Motor neuron (in vitro differentiated cells): Measurements from ENCODE around the gene PLAU. TPM values are rescaled to one million over a fixed set of nuclear protein-coding genes. Genes with fewer than 3 reads are reported as not detected.
"Not testable (repeated sequence)": the region's sequence is repeated elsewhere in the genome, so short reads cannot be mapped to it uniquely, and the experiment has no call there.

Source experiments
- ATAC-seq, 8 experiments: fragments of 200-7000 bp; cut with Tn5 transposase; replicated peaks in 6 of 8; 2 replicates each; pipeline ENCODE4 v1.8.0; 2021; ENCODE audit warnings: mild to moderate bottlenecking in 8 of 8, moderate library complexity in 8 of 8
- H3K27ac ChIP-seq, 2 donors: fragments of 250-450 bp; sonication (Bioruptor Pico); 2 replicates each; pipeline ENCODE4 v1.9.0; 2021; ENCODE audit warnings: antibody characterized with exemption in 2 of 2, mild to moderate bottlenecking in 2 of 2, moderate library complexity in 1 of 2
- H3K4me1 ChIP-seq, 2 donors: fragments of 250-450 bp; sonication (Bioruptor Pico); replicated peaks in 1 of 2; 2 replicates each; pipeline ENCODE4 v1.6.1; 2021; ENCODE audit warnings: antibody characterized with exemption in 2 of 2, mild to moderate bottlenecking in 2 of 2, moderate library complexity in 1 of 2
- H3K4me3 ChIP-seq, 5 donors: fragments of 250-450 bp; sonication (Bioruptor Pico); 2 replicates each; pipeline ENCODE4 v1.9.0; 2021; ENCODE audit warnings: antibody characterized with exemption in 5 of 5, mild to moderate bottlenecking in 5 of 5, moderate library complexity in 4 of 5
- WGBS, 10 experiments: fragments of 450-650 bp; shearing (Covaris generic); methylation state at CpG; one replicate each; pipeline ENCODE4 v1.0.0; 2022; 5-methylcytosine and 5-hydroxymethylcytosine counted together
- in situ Hi-C, 9 experiments: fragments of 400-800 bp; cut with MboI; loops; one replicate each; pipeline ENCODE4 v1.15.0; 2021; ENCODE audit warnings: low sequenced_read_pairs in 9 of 9, low pct_unique_long_range_greater_than_20kb in 2 of 9; ENCODE audit not compliant: unreplicated experiment in 9 of 9
- total RNA-seq, 8 experiments: library from RNA; unstranded; fragments of 300-600 nt; gene quantifications; 2 replicates each; pipeline versions ENCODE4 v1.2.3 to v1.2.4, GENCODE V29; 2022

The PLAU gene
- total RNA-seq, 8 experiments from 2014 or later: 0.17 to 10.0 (median 0.74) TPM

DNA sequence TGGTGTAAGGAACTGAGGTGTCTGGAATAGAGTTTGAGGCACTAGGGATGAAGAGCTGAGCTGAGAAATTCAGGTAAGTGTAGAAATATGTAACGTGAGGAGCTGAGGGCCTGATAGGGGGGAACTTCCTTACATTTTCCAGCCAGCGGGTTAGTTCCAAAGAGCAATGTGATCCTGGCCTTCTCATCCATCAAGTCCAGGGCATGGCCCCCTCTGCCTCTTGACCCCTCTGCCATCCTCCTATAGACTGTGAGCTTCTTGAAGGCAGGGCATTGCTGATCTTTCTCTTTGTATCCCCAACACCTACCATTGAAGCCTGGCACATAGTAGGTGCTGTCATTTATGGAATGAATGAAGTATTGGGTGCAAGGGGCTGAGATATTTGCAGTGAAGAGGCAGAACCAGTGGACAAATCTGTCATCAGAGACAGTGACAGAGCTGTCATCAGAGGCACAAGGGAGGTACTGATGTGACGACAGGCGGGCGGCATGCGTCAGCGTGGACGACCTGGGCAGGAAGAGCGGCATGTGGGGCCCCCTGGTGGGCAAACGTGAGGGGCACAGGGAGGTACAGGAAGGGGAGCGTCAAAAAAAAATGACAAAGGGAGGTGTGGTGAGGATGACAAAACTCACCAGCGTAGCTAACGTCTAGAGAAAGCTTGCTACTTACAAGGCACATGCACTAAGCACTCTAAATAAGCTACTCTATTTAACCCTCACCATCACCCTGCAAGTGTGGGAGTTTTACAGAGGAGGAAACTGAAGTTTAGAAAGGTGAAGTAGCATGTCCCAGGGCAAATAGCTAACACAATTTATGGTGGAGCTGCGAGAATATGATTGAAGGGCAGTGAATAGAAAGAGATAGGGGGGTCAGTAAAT, 31.4 kb upstream of the PLAU start:
- 0 to 100% (median 43%) methylated on average over 1 to 12 of the region's 14 CpGs; no CpG with 5 or more reads in 1 of the 10 experiments for WGBS, 10 experiments
- in situ Hi-C loops: loop anchor here in 7 of 9 experiments (10.0 to 25.0 kb wide), 4 partner anchors 65 to 358 kb away; no protein-coding TSS in a partner anchor
- no peak overlapping the region for H3K27ac ChIP-seq
- H3K4me3 ChIP-seq: no peak overlapping the region
- peak; percentile 83 to 95 (median 88) for ATAC-seq
- H3K4me1 ChIP-seq: no peaks in the 10 kb centered on the region

GRCh38 chr10:73881221-73881919, 29.6 kb upstream of the PLAU start:
- 71 to 100% (median 97%) methylated on average over 1 to 3 of the region's 3 CpGs; no CpG with 5 or more reads in 2 of the 10 experiments for WGBS, 10 experiments
- H3K27ac ChIP-seq: no peak overlapping the region
- H3K4me3 ChIP-seq: no peak overlapping the region
- ATAC-seq: no peak
- in situ Hi-C loops: loop anchor here in 7 of 9 experiments (10.0 to 25.0 kb wide), 4 partner anchors 63 to 356 kb away; no protein-coding TSS in a partner anchor
- peaks cover 2% of the 10 kb centered on the region in 2 donors for H3K4me1 ChIP-seq

DNA sequence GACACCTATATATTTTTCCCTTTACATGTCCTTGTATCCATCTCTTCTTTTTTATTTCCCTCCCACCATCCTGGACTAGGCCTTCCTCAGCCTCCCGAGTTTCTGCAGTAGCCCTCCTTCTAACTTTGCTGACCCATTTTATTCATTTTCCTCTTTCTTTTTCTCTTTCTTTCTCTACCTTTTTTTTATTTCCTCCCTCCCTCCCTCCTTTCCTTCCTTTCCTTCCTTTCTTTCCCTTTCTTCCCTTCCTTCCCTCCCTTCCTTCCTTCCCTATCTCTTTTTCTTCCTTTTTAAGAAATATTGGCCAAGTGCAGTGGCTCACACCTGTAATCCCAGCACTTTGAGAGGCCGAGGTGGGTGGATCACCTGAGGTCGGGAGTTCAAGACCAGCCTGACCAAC, 26.9 kb upstream of the PLAU start:
- Histone ChIP-seq H3K27ac (no peak overlapping the region), H3K4me1 (peaks cover 7 to 14% of the 10 kb centered on the region in 2 donors), H3K4me3 (no peak overlapping the region)
- in situ Hi-C loops: loop anchor here in 7 of 9 experiments (10.0 to 25.0 kb wide), 4 partner anchors 61 to 353 kb away; no protein-coding TSS in a partner anchor
- WGBS, 10 experiments: 40 to 84% (median 67%) methylated on average over 1 to 3 of the region's 3 CpGs; no CpG with 5 or more reads in 1 of the 10 experiments
- ATAC-seq: no peak

GRCh38 chr10:73886085-73886529, 24.8 kb upstream of the PLAU start:
- H3K4me3 ChIP-seq: no peak overlapping the region
- in situ Hi-C loops: loop anchor here in 7 of 9 experiments (10.0 to 25.0 kb wide), 4 partner anchors 59 to 351 kb away; no protein-coding TSS in a partner anchor
- peaks cover 7 to 14% of the 10 kb centered on the region in 2 donors for H3K4me1 ChIP-seq
- ATAC-seq: peak; percentile 69 to 95 (median 92)
- no peak overlapping the region for H3K27ac ChIP-seq
- 0 to 13% (median 0%) methylated on average over 1 to 4 of the region's 5 CpGs; no CpG with 5 or more reads in 4 of the 10 experiments for WGBS, 10 experiments

DNA sequence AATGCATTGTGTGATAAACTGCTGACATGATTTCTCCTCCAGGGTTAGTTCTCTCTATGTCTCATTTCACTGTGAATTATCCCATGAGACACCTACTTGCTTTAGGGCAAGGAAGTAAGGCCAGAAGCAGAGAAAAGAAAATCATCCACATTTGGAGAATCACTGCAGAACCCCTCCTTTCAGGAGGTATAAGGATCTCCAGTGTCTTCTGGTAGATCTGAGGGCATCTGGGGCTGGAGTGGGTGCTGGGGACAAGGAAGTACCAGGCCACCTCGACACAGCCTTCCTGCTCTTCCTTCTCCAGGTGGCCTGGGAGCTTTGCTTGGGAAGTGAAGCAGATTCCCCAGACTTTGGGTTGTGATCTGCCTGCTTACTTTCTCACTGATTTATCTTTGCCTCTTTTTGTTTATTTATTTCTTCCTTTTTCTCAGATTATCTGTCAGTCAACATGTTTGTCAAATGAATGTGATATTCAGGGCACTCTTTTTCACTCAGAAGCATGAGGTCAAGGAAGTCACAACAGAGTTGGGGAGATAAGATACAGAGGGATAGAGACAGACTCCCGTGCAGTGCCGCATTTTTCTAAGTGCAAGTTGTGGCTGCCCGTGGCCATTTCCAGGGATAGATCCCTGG, 24.2 kb upstream of the PLAU start:
- peaks cover 7 to 14% of the 10 kb centered on the region in 2 donors for H3K4me1 ChIP-seq
- 0 to 100% (median 68%) methylated on average over 1 to 4 of the region's 4 CpGs; no CpG with 5 or more reads in 2 of the 10 experiments for WGBS, 10 experiments
- no peak overlapping the region for H3K27ac ChIP-seq
- peak in 4 of 8 experiments; percentile 6 to 9 (median 9) for ATAC-seq
- H3K4me3 ChIP-seq: no peak overlapping the region
- in situ Hi-C loops: loop anchor here in 7 of 9 experiments (10.0 to 25.0 kb wide), 4 partner anchors 58 to 351 kb away; no protein-coding TSS in a partner anchor

GRCh38 chr10:73887294-73888039, 23.5 kb upstream of the PLAU start:
- Histone ChIP-seq H3K27ac (no peak overlapping the region), H3K4me1 (peaks cover 7 to 20% of the 10 kb centered on the region in 2 donors), H3K4me3 (no peak overlapping the region)
- ATAC-seq: peak in 6 of 8 experiments; percentile 27 to 58 (median 49)
- WGBS, 10 experiments: 0 to 82% (median 75%) methylated on average over 1 to 8 of the region's 12 CpGs; no CpG with 5 or more reads in 2 of the 10 experiments
- in situ Hi-C loops: loop anchor here in 7 of 9 experiments (10.0 to 25.0 kb wide), 4 partner anchors 57 to 350 kb away; no protein-coding TSS in a partner anchor

DNA sequence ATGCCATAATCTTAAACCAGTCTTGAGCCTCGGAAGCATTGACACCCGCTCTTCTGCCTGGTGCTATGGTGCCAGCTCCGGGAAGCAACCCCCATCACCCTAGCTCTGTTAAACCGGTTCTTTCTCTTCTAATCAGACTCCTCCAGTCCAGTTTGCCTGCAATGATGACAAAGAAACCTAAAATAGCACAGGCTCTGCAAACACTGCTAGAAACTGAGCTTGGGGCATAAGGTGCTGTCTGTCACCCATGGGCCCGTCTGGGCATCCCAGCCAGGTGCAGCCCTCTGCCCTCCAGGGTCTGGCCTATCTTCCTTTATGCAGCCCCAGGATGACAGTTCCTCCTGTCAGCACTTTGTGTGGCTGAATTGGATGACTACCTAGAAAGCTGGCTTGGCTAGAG, 22.4 kb upstream of the PLAU start:
- Histone ChIP-seq H3K27ac (no peak overlapping the region), H3K4me1 (peaks cover 7 to 23% of the 10 kb centered on the region in 2 donors), H3K4me3 (no peak overlapping the region)
- 7 to 100% (median 89%) methylated on average over 1 to 3 of the region's 5 CpGs; no CpG with 5 or more reads in 5 of the 10 experiments for whole genome bisulfite sequencing, 10 experiments
- in situ Hi-C loops: loop anchor here in 7 of 9 experiments (10.0 to 25.0 kb wide), 4 partner anchors 56 to 349 kb away; no protein-coding TSS in a partner anchor
- no peak for ATAC-seq

DNA sequence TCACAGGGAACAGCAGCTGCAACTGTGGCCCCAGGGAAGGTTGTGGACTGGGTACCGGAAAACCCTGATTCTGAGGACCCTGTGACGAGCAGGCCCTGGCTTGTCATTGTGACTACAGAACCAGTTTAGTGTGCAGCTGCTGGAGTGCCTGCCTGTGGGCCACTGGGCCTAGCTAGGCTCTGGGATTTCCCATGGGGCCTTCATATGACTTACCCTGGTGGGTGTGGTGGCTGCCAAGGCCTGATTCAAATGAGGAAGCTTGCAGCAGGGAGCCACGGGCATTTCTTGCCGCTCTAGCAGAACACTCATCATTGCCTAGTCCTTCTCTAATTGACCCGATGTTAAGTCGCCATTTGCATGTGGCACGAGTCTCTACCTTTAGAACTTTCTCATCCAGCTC, 21.9 kb upstream of the PLAU start:
- Histone ChIP-seq H3K4me3 (no peak overlapping the region), H3K27ac (no peak overlapping the region), H3K4me1 (peaks cover 7 to 23% of the 10 kb centered on the region in 2 donors)
- in situ Hi-C loops: loop anchor here in 7 of 9 experiments (10.0 to 25.0 kb wide), 4 partner anchors 56 to 348 kb away; no protein-coding TSS in a partner anchor
- peak in 5 of 8 experiments; percentile 25 to 67 (median 53) for ATAC-seq
- 7 to 100% (median 56%) methylated on average over 1 to 5 of the region's 7 CpGs; no CpG with 5 or more reads in 4 of the 10 experiments for WGBS, 10 experiments

DNA sequence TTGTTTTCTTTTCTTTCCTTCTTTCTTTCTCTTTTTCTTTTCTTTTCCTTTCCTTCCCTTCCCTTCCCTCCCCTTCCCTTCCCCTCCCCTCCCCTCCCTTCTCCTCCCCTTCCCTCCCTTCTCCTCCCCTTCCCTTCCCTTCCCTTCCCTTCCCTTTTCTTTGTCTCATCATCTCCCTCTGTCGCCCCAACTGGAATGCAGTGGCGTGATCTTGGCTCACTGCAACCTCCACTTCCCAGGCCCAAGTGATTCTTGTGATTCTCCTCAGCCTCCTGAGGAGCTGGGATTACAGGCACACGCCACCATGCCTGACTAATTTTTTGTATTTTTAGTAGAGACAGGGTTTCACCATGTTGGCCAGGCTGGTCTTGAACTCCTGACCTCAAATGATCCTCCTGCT, 21.5 kb upstream of the PLAU start:
- WGBS, 10 experiments: 92% methylated on average over 2 of the region's 3 CpGs; no CpG with 5 or more reads in 9 of the 10 experiments
- ATAC-seq, H3K27ac ChIP-seq, H3K4me3 ChIP-seq: not testable (repeated sequence)
- peaks cover 7 to 23% of the 10 kb centered on the region in 2 donors for H3K4me1 ChIP-seq
- in situ Hi-C loops: loop anchor here in 7 of 9 experiments (10.0 to 25.0 kb wide), 4 partner anchors 55 to 348 kb away; no protein-coding TSS in a partner anchor

DNA sequence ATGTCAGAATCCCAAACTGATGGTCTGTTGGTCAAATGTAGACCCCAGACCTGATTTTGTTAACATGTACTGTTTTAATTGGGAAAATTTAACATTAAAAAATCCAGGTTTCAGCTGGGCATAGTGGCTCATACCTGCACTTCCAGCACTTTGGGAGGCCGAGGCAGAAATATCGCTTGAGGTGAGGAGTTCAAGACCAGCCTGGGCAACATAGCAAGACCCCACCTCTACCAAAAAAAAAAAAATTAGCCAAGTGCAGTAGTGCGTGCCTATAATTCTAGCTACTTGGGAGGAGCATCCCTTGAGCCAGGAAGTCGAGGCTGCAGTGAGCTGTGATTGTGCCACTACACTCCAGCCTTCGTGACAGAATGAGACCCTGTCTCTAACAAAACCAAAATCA, 20.7 kb upstream of the PLAU start:
- Histone ChIP-seq H3K27ac (no peak overlapping the region), H3K4me1 (peaks cover 7 to 23% of the 10 kb centered on the region in 2 donors)
- in situ Hi-C loops: loop anchor here in 5 of 9 experiments (25.0 kb wide), 2 partner anchors 197 to 347 kb away; no protein-coding TSS in a partner anchor

DNA sequence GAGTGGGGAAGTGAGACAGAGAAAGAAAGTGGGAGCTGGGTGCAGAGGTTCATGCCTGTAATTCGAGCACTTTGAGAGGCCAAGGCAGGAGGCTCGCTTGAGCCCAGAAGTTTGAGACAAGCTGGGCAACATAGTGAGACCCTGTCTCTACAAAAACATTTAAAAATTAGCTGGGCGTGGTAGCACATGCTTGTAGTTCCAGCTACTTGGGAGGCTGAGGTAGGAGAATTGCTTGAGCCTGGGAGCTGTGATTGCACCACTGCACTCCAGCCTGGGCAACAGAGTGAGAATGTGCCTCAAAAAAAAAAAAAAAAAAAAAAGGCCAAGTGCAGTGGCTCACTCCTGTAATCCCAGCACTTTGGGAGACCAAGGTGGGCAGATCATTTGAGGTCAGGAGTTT, 20.1 kb upstream of the PLAU start:
- H3K4me3 ChIP-seq, H3K27ac ChIP-seq, ATAC-seq: not testable (repeated sequence)
- peaks cover 7 to 23% of the 10 kb centered on the region in 2 donors for H3K4me1 ChIP-seq
- 43 to 100% (median 76%) methylated on average over 1 to 3 of the region's 3 CpGs; no CpG with 5 or more reads in 2 of the 10 experiments for WGBS, 10 experiments
- in situ Hi-C loops: loop anchor here in 5 of 9 experiments (25.0 kb wide), 2 partner anchors 196 to 346 kb away; no protein-coding TSS in a partner anchor

More for the DNA sequence above, 20.7 kb upstream of the PLAU start:
- WGBS, 10 experiments: 73 to 97% (median 89%) methylated on average over 2 to 5 of the region's 5 CpGs; no CpG with 5 or more reads in 2 of the 10 experiments
- ATAC-seq: no peak
- no peak overlapping the region for H3K4me3 ChIP-seq
